Measurements from ENCODE around the gene TIMM9.
"Not testable (repeated sequence)": the region's sequence is repeated elsewhere in the genome, so short reads cannot be mapped to it uniquely, and the experiment has no call there.

Gene TIMM9

DNA sequence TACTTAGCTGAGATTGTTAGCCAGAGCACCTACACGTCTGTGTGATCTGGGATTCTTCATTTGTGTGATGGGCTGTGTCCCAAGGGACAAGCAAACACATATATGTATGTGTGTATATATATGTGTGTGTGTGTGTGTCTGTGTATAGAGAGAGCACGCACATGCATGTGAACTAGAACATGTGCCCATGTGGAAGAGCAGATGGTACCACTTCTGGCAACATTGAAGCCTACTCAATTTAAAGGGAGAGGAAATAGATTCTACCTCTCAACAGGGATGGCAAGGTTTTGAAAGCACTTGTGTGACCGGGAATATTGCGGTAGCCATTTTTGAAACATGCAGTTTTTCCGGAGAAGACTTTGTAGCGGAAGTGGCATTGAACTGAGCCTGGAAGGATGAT is 30.2 kb downstream of the TIMM9 start:
- no peak for DNase-seq

DNA sequence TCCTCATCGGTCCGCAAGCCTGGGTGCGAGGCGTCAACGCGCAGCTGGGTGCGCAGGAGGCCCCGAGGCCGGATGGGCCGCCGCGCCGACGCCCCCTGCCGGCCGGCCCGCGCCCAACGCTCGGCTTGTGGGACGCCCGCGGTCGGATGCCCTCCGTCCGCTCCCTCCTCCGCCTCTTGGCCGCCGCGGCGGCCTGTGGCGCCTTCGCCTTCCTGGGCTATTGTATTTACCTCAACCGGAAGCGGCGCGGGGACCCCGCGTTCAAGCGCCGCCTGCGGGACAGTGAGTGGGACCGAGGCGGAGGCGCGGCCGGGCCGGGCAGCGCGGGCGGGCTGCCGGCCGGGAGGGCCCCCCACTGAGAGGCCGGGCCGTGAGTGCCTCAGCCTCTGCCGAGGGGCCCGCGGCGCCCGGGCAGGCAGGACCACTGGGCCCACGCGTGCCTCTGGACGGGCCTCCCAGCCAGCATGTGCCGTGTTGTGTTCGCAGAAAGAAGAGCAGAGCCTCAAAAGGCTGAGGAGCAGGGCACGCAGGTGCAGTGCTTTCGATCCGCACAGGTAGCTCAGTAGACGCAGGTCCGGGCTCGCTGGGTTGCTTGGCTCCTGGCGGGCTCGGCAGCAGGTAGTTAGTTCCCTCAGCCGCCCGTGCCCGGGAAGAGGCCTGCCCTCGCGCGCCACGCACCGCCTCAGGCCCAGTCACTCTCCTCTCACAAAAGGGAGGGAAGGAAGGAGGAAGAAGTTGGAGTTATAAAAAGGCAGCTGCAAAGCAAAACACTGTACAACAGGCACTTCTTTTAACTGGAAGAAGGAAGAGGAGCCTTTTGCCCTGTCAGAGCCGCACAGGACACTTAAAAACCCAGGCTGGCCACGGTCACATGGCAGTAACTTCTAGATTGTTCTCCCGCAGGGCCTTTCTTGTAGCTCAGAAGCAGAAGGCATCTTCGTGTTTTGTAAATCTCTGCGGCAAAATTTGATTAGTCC is 31.2 kb downstream of the TIMM9 start, which contains the start of gene TOMM20L:
TOMM20L (plus strand) TSS at position 119 of the 977 bp plus-strand sequence; CDS start at position 147, 28 bp downstream.
- peak; percentile 44 for DNase-seq

DNA sequence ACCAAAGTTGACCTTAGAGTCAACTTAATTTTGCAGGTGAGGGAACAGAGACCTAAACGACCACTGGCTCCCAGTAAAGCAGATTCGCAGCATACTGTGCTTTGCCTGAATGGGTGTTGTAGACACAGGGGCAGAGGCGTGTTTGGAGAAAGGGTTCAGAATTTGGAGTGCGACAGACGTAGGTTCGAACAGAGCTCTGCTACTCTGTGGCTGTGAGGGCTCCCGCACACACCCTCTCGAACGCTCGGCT is 31.8 kb downstream of the TIMM9 start:
- no peak for DNase-seq

DNA sequence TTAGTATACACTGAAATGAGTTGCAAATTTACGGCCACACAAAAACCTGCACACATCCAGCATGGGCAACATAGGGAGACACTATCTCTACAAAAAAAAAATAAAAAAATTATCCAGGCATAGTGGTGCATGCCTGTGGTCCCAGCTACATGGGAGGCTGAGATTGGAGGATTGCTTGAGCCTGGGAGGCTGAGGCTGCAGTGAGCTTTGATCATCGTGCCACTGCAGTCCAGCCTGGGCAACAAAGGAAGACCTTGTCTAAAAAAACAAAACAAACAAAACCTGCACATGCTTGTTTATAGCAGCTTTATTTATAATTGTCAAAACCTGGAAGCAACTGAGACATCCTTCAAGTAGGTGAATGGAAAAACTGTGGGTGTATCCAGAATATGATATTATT is 36.5 kb downstream of the TIMM9 start:
- no peak for DNase-seq

DNA sequence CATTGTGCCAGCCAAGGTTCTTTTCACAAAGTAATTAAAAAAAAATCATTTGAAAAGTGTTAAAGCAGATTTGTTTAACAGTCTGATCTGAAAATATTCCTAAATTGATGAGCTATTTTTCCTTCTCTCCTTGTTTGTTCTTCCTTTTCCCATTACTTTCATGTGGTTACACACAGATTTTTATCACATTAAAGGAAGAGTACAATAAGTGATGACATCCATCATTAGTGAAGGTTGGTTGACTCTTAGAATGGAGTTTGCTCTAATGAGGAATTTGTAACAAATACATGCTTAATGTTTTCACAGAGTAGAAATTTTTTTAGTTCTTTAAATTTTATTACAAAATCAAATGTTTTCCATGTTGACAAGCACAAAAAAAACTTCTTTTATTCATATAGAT is 50.5 kb downstream of the TIMM9 start:
- DNase-seq, result no peak

DNA sequence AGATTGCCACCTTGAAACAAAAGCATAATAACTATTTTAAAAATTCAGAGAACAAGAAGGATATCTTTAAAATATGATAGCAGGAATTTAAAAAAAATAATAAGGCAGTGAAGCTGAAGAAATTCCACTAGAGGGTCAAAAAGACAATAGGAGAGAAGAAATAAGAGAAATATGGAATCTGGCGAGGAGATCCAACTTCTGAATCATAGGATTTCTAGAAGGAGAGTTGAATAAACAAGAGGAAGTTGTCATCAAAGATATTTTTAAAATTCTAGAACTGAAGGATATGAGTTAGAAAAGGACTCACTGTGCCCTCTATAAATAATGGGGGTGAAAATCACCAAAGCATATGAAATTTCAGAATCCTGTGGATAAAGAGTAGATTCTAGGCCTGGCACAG is 58.4 kb downstream of the TIMM9 start:
- DNase-seq, result no peak

DNA sequence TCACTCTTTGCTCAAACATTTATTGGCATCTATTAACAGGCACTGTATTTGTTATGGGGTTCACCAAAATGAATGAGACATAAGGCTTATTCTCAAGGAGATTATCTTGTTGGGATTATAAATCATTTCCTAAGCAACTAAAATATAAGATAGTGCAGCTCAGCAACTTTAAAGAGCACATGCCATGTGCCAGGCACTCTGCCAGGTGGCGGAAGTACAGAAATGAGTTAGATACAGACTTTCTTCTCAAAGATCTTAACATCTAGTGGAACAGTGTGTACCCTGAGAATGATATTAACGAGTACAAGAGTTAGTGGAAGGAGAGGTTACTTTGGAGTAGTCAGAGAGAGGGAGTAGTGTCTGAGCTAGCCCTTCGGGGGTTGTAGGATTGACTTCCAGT is 60.0 kb downstream of the TIMM9 start:
- DNase-seq, result no peak

DNA sequence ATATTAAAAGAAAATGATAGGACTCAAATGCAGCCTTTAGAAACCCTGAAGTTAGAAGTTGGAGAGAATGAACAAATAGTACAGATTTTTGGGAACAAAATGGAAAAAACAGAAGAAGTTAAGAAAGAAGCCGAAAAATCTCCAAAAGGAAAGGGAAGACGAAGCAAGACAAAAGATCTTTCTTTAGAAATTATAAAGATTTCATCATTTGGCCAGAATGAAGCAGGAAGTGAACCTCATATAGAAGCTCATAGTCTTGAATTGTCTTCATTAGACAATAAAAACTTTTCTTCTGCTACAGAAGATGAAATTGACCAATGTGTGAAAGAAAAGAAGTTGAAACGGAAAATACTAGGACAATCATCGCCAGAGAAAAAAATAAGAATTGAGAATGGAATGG is 63.0 kb downstream of the TIMM9 start:
- DNase-seq, result no peak

DNA sequence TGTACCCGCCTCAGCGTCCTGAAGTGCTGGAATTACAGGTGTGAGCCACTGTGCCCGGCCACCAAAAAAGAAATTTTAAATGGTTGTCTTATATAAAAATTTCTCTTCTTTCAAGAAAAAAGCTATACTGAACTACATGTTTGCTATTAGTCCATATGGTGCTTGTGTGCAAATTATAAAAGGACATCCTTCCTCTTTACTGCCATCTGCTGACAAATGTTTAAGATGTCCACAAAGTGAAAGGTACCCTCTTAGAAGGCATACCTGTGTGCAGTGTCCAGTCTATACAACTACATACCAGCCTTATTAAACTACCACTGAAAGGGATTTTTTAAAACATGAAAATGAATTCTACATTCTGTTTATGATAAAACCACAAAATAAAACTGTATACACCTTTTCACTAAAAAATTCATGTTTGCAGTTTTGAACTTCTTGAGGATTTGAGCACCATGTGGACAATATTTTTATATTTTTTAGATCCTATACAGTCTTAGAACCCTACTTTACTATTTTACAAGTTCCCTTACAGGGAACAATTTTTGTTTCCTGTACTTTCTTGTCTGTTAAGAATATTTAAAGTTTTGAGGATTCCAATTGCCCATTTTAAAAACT is 64.4 kb downstream of the TIMM9 start:
- DNase-seq, result peak; percentile 3

DNA sequence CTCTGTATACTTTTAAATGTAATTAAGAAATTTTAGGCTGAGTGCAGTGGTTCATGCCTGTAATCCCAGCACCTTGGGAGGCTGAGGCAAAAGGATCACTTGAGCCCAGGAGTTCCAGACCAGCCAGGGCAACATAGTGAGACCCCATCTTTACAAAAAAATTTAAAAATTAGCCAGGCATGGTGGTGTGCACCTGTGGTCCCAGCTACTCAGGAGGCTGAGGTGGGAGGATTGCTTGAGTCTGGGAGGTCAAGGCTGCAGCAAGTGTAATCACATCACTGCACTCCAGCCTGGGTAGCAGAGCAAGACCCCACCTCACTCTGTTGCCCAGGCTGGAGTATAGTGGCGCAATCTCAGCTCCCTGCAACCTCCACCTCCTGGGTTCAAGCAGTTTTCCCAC is 65.1 kb downstream of the TIMM9 start:
- DNase-seq, result not testable (repeated sequence)
